ENCODE measurements around the gene TFEB.

Gene TFEB

GRCh38 chr6:41648070-41648585, 87.3 kb downstream of the TFEB start:
- no peak for DNase-seq

- no peak for DNase-seq
Measured at GRCh38 chr6:41647061-41647511, 88.3 kb downstream of the TFEB start.

- no peak for DNase-seq
Measured at GRCh38 chr6:41646026-41646795, 89.2 kb downstream of the TFEB start.

DNA sequence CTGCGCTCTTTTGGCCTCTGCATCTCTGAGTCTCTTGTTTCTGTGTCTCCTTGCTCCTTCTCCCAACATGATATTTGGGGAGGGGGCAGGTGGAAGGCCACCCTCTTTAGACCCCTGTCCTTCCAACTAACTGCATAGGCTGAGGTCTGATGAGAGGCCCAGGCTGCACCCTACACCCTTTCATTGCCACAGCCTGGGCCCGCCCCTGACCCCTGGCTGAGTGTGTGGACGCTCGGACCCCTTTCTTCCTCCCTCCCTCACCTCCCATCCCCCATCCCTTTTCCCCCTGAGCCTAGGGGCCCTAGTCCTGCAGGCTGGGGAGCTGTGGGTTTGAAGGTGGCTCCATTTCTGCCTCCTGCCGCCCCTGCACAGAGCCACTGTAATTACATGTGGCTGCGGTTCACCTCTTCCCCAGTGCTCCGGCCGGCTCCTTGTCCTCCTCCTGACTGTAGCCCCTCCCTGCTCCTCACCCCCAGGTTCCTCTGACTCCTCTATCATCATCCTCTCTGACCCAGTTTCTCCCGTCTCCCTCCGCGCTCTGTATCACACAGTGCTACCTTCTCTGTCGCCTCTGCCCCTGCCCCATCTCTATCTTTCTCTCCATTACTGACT, 90.3 kb downstream of the TFEB start:
- no peak for DNase-seq

DNA sequence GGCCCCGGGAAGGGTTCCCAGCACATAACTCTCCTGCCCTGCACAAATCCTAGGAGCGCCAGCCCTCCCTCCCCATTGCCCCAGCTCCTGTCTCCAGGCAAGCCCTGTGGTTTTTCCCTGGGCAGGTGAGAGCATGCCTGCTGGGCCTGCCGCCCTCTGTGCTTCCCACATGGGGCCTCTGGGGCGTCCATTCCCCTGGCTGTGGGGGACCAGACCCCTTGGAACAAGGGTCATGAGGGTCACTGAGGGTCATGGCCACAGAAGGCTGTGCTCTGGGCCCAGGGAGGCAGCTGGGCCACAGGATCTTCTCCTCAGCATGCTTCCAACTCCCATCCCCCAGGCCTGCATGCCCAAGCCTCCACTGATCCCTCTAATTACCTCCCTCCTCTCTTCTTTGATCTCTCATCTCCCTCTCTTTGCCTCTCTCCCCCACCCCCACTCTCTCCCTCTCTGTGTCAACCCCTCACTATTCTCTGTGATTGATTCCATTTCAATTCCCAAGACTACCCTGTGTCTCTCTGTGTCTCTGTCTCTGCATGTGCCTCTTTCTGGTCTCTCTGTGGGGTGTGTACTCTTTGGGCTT, 91.0 kb downstream of the TFEB start:
- no peak for DNase-seq

DNA sequence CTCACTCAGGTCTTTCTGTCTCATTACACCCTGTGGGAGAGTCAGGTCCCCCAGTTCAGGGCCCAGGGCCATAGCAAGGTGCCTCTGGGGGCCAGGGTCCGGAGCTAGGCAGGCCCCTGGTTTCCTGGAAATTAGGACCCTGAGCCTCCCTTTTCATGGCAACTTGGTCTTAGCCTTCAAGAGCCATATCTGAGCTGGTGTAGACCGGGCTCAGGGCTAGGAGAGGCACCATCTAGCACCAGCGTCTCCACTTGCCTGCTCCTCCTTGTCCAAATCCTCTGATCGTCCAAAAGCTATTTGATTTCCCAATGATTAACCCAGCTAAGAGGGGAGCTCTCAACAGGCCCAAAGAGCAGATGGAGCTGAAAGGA, 91.5 kb downstream of the TFEB start:
- no peak for DNase-seq

- DNase-seq = no peak
Measured at GRCh38 chr6:41642960-41643898, 92.2 kb downstream of the TFEB start.

DNA sequence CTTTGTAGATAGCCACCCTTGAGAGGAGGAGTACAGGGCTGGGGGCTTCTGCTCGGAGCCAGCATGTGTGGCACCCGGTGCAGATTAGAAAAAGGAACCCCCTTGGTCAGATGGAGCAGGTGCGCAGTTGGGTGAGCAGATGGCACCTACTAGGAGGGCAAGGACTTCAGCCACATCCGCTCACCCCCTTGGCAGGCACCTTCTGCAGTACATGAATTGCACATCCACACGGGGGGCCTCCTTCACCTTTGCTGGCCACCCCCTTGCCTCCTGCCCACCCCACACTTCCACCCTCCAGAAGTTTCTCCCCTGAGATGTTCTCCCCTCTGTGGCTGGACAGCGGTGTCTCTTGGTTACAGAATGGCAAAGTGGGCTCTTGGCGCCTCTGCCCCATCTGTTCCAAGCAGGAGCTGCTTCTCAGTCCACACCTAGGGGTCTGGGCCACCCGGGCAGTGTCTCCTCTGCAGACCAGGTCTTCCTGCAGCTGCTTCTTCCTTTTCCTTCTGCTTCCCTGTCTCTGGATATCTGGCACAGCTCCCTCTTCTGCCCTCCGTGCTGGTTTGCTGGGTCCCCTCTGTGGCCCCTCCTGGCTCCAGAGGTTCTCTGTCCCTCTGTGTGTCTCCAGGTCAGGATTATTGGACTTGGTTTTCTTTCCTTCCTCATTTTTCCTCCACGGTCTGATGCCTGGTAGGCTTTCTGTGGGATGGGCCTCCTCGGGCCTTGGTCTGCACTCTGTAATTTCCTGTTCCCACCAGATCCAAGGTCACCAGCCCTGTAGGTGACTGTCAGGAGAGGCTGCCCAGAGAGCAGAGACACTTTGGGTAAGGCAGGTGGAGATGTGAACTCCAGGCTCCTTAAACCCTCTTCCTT, 93.1 kb downstream of the TFEB start:
- DNase-seq = no peak

GRCh38 chr6:41641352-41641925, 94.0 kb downstream of the TFEB start:
- DNase-seq = no peak

GRCh38 chr6:41640426-41640825, 95.0 kb downstream of the TFEB start:
- no peak for DNase-seq

GRCh38 chr6:41639809-41640371, 95.5 kb downstream of the TFEB start:
- no peak for DNase-seq

DNA sequence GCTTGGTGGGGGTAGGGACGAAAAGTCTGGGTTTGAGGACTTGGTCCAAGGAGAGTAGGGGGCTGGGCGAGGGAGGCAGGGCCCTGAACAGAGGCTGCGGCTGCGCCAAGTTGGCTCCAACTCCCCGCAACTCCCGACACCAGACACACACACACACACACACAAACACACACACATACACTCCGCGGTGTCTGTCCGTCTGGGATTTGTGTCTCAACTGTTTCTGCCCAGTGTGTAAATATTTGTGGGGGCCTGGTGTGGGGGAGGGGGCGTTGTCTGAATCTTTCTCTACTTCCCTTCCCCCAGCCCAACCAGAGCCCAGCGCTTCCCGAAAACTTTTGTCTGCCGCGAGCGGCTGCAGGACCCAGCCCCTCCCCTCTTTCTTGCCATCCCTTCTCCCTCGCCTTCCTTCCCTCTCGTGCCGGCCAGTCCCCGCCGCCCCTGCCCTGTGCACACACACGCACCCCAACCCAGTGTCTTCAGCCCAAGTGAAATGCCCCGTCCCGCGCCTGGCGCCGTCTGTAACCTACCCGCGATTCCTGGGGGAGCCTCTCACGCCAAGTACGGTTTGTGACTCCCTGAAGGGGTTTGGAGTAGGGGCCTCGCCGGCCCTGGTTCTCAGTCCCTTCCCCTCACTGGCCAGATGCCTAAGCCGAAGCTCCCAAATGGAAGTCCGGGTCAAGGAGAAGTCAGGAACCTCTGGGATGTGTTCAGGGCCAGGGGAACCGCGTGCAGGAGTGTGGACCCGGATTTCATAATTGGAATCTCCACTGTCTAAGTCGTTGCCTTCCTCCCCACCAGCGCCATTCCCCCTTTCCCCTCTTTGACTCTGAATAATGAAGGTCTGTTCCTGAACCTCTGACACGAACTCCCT, 96.2 kb downstream of the TFEB start:
- no peak for DNase-seq

DNA sequence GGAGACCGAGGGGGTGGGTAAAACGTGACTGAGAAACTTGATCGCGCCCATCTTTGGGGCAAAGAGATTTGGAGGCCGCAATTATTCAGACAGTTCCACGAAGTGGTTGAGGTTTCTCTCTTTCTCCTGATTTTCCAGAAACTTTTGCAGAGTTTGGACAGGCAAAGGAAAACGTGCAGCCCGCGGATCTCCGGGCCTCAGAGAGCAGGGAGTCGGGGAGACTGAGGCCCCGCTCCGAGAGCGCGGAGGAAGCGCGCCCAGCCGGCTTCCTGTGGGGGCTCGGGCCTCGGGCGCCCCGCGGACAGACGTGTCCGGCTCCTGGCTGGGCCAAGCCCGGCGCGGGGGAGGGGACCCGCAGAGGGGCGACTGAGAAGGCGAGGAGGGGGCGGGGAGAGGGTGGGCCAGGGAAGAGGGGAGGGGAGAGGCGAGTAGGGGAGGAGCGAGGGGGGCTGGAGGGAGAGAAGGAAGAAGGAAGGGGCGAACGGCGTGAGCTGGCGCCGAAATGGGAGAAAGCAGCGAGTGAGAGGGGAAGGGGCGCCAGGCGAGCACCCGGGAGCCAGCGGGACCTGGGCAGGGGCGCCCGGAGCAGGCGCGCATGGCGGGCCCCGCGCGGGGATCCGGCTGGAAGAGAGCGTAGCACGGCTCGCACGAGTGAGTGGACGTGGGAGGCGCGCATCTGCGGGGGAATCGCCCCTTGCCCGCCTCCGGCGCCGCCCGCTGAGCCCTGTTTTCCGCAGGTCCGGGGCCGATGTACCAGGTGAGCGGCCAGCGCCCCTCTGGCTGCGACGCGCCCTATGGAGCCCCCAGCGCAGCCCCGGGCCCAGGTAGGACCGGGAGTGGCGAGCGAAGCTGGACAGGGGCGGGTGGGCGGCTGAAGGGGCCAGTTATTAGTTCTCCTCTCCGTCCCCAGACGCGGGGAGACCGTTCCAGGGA, 97.1 kb downstream of the TFEB start, which contains the start of gene MDFI:
MDFI (plus strand) TSS at position 467 of the 933 bp plus-strand sequence; CDS start at position 749, 282 bp downstream.
- DNase-seq = no peak

DNA sequence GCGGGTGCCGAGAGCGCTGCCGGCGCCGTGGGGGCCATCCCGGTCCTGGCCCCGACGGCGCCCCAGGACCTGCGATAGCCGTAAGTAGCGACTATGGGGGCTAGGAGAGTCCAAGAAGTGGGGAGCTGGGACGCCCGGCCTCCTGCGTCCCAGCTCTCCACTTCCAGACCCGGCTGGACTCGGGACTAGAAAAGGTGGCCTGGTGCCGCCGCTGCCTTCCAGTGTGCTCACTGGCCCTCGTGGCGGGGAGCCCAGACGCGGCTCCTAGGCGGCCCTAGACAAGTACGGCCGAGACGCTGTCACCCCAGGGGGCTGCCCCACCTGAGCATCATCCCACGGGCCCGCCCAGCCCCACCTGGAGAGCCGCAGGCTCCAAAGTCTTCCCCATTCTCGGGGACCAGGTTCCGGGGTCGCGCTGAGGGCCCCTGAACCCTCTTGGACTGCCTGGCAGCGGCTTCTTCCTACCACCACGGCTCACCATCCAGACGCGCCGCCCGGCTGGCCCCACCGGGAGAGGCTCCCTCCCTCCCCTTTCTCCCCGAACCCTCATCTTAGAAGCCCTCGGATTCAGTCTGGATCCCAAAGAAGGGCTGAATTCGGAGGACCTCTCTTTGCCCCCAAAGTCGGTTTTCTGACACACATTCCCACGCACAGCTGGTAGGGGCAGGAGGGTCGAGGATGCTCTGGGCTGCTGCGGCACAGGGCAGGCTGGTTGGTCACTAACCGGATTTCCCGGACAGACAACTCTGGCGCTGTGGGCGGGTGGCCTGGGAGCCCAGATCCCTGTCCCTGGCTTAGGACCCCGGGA, 98.0 kb downstream of the TFEB start:
- DNase-seq = no peak

- no peak for DNase-seq
Measured at GRCh38 chr6:41636833-41637193, 98.6 kb downstream of the TFEB start.

GRCh38 chr6:41635365-41635764, 100.0 kb downstream of the TFEB start:
- no peak for DNase-seq

GRCh38 chr6:41634657-41635056, 100.8 kb downstream of the TFEB start:
- DNase-seq = no peak
